ENCODE results near the gene CCDC71.

The CCDC71 gene

DNA sequence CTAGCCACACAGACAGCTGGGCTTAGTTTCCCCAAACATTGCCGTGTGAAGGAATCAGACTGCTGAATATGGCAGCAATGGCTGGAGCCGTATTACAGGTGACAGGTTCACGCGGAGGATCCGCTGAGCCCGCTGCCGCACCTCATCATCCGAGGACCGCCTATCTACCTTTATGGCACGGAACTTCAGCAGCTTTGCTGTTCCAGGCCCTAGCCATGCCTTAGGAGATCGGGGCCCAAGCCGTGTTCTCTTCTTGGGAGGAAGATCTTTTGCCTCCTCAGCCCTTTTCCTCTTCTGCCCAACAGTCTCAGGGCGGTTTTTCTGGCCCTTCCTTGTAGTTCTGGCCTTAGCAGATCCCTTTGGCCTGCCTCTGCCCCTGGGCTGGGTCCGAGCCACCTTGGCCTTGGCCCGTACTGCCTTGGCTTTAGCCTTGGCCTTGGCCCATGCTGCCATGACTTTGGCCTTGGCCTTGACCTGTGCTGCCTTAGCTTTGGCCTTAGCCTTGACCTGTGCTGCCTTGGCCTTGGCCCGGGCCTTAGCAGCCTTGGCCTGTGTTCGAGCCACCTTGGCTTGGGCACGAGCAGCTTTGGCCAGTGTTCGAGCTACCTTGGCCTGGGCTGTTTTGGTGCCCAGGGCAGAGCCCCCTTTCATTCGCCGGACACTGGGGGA is 3.2 kb downstream of the CCDC71 start:
- H4K20me1 ChIP-seq = peaks cover 0 to 31% (median 5%) of the 10 kb centered on the region in 11 experiments; a peak in 7 of 22 replicates
- no peak overlapping the region for H3K4me3 ChIP-seq
- 0 out of 22 replicates have a peak, but pooled peaks cover 0 to 4% (median 0%) of the 10 kb centered on the region in 11 experiments for H3K9me3 ChIP-seq (replicated peaks in 1 of 11)
- peak overlapping the region in 10 of 11 experiments; percentile 1 to 72 (median 58); a peak in 19 of 22 replicates for H3K27ac ChIP-seq
- peaks cover 16 to 36% (median 28%) of the 10 kb centered on the region in 11 experiments for H3K36me3 ChIP-seq
- TF ChIP-seq Cebpa-rat (IDR thresholded peaks at IDR 0.05) = no peak
- peak overlapping the region; percentile 41 to 98 (median 65) for H3K4me2 ChIP-seq
- H3K27me3 ChIP-seq = no peaks in the 10 kb centered on the region
- H3K9ac ChIP-seq = peak overlapping the region in 9 of 11 experiments; percentile 4 to 52 (median 28); a peak in 7 of 22 replicates
- peaks cover 49 to 71% (median 61%) of the 10 kb centered on the region in 10 experiments for H3K4me1 ChIP-seq

GRCh38 chr3:49161808-49162530 is 4.2 kb downstream of the CCDC71 start:
- Histone ChIP-seq H3K4me1 (peaks cover 49 to 71% (median 61%) of the 10 kb centered on the region in 10 experiments), H4K20me1 (peaks cover 0 to 31% (median 5%) of the 10 kb centered on the region in 11 experiments; a peak in 7 of 22 replicates), H3K27me3 (no peaks in the 10 kb centered on the region), H3K4me2 (peak overlapping the region; percentile 52 to 72 (median 65)), H3K27ac (peak overlapping the region; percentile 21 to 81 (median 66); a peak in 20 of 22 replicates), H3K4me3 (no peak overlapping the region; a peak in 1 of 20 replicates), H3K9ac (peak overlapping the region; percentile 20 to 69 (median 54); a peak in 18 of 22 replicates), H3K9me3 (replicated peaks in 1 of 11) (0 out of 22 replicates have a peak, but pooled peaks cover 0 to 4% (median 0%) of the 10 kb centered on the region in 11 experiments), H3K36me3 (peaks cover 16 to 36% (median 28%) of the 10 kb centered on the region in 11 experiments)
- TF ChIP-seq Cebpa-rat (IDR thresholded peaks at IDR 0.05) = no peak

- TF ChIP-seq Cebpa-rat (IDR thresholded peaks at IDR 0.05) = no peak
- no peaks in the 10 kb centered on the region for H3K27me3 ChIP-seq
- peak overlapping the region in 10 of 11 experiments; percentile 34 to 69 (median 60); a peak in 13 of 22 replicates for H3K9ac ChIP-seq
- peaks cover 16 to 36% (median 28%) of the 10 kb centered on the region in 11 experiments for H3K36me3 ChIP-seq
- H3K27ac ChIP-seq = peak overlapping the region in 10 of 11 experiments; percentile 48 to 81 (median 71); a peak in 19 of 22 replicates
- H4K20me1 ChIP-seq = peaks cover 0 to 31% (median 5%) of the 10 kb centered on the region in 11 experiments; a peak in 7 of 22 replicates
- no peak overlapping the region for H3K4me3 ChIP-seq
- H3K9me3 ChIP-seq (replicated peaks in 1 of 11) = no peaks in the 10 kb centered on the region
- peaks cover 43 to 66% (median 55%) of the 10 kb centered on the region in 10 experiments for H3K4me1 ChIP-seq
- H3K4me2 ChIP-seq = peak overlapping the region; percentile 52 to 72 (median 65)
These were observed 4.9 kb downstream of the CCDC71 start for GRCh38 chr3:49161197-49161596.

GRCh38 chr3:49158792-49159191 is 7.3 kb downstream of the CCDC71 start:
- Histone ChIP-seq H3K27ac (peak overlapping the region in 4 of 11 experiments; percentile 15 to 50 (median 38); a peak in 5 of 22 replicates), H3K4me3 (no peak overlapping the region), H4K20me1 (peaks cover 0 to 31% (median 5%) of the 10 kb centered on the region in 11 experiments; a peak in 7 of 22 replicates), H3K4me1 (peaks cover 27 to 48% (median 39%) of the 10 kb centered on the region in 10 experiments), H3K36me3 (peaks cover 12 to 22% (median 16%) of the 10 kb centered on the region in 11 experiments), H3K9me3 (replicated peaks in 1 of 11) (no peaks in the 10 kb centered on the region), H3K27me3 (no peaks in the 10 kb centered on the region), H3K9ac (no peak overlapping the region), H3K4me2 (peak overlapping the region in 7 of 11 experiments; percentile 4 to 49 (median 27); a peak in 9 of 22 replicates)
- no peak for TF ChIP-seq Cebpa-rat (IDR thresholded peaks at IDR 0.05)

- H3K36me3 ChIP-seq = peaks cover 6 to 17% (median 10%) of the 10 kb centered on the region in 11 experiments
- H3K4me1 ChIP-seq = peaks cover 21 to 42% (median 33%) of the 10 kb centered on the region in 10 experiments
- H3K27ac ChIP-seq = peak overlapping the region in 3 of 11 experiments; percentile 36 to 50 (median 40); a peak in 4 of 22 replicates
- no peaks in the 10 kb centered on the region for H3K9me3 ChIP-seq (replicated peaks in 1 of 11)
- peaks cover 0 to 26% (median 5%) of the 10 kb centered on the region in 11 experiments; a peak in 7 of 22 replicates for H4K20me1 ChIP-seq
- H3K4me3 ChIP-seq = no peak overlapping the region
- H3K9ac ChIP-seq = no peak overlapping the region; a peak in 2 of 22 replicates
- no peaks in the 10 kb centered on the region for H3K27me3 ChIP-seq
- H3K4me2 ChIP-seq = peak overlapping the region in 2 of 11 experiments; percentile 4 to 49; a peak in 1 of 22 replicates
- TF ChIP-seq Cebpa-rat (IDR thresholded peaks at IDR 0.05) = no peak
These were observed 7.9 kb downstream of the CCDC71 start for GRCh38 chr3:49158103-49158709.

DNA sequence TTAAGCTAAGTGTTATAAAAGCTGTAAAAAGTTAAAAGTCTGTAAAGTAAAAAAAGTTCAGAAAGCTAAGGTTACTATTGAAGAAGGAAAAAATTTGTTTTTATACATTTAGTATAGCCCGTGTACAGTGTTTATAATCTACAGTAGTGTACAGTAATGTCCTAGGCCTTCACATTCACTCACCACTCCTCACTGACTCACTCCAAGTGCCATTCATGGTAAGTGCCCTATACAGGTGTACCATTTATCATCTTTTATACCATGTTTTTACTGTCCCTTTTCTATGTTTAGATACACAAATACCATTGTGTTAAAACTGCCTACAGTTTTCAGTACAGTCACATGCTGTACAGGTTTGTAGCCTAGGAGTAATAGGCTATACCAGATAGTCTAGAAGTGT is 8.8 kb downstream of the CCDC71 start:
- Histone ChIP-seq H3K4me2 (no peak overlapping the region), H3K4me1 (peaks cover 13 to 34% (median 25%) of the 10 kb centered on the region in 10 experiments), H3K27me3 (no peaks in the 10 kb centered on the region), H3K4me3 (no peak overlapping the region), H3K36me3 (peaks cover 0 to 10% (median 4%) of the 10 kb centered on the region in 11 experiments; a peak in 7 of 22 replicates), H4K20me1 (peaks cover 0 to 22% (median 5%) of the 10 kb centered on the region in 11 experiments; a peak in 7 of 22 replicates), H3K9me3 (replicated peaks in 1 of 11) (no peaks in the 10 kb centered on the region), H3K9ac (no peak overlapping the region), H3K27ac (no peak overlapping the region)
- no peak for TF ChIP-seq Cebpa-rat (IDR thresholded peaks at IDR 0.05)

DNA sequence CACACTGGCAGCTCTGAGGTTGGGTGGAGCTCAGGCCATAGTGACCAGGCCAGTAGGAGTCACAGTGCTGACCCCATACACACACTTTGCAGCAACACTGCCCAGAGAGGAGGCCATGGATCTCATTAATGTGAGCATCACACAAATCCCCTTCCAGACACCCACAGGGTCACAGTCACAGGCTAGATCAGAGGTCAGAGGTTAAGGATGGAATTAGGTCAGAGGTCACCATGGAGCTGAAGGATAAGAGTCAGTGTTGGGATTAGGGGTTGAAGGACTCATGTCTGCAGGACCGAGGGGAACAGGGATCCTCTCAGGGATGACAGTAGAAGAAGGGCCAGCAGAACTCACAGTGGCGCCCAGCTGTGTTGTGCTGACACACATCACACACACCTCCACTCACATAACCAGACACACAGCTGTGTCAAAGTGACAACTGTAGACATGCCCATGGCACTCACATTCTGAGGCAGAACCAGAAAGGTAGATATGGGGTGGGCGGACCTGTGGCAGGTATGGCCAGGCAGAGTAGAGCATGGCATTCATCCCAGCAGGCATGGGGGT is 12.7 kb downstream of the CCDC71 start:
- Histone ChIP-seq H3K27ac (no peak overlapping the region), H3K9ac (no peak overlapping the region), H3K36me3 (no peaks in the 10 kb centered on the region), H3K27me3 (no peaks in the 10 kb centered on the region), H3K4me2 (no peak overlapping the region), H3K9me3 (replicated peaks in 1 of 11) (no peaks in the 10 kb centered on the region), H3K4me3 (no peak overlapping the region), H3K4me1 (peaks cover 0 to 5% (median under 1%) of the 10 kb centered on the region in 10 experiments; a peak in 11 of 20 replicates), H4K20me1 (peaks cover 0 to 6% (median 0%) of the 10 kb centered on the region in 11 experiments; a peak in 4 of 22 replicates)
- no peak for TF ChIP-seq Cebpa-rat (IDR thresholded peaks at IDR 0.05)

DNA sequence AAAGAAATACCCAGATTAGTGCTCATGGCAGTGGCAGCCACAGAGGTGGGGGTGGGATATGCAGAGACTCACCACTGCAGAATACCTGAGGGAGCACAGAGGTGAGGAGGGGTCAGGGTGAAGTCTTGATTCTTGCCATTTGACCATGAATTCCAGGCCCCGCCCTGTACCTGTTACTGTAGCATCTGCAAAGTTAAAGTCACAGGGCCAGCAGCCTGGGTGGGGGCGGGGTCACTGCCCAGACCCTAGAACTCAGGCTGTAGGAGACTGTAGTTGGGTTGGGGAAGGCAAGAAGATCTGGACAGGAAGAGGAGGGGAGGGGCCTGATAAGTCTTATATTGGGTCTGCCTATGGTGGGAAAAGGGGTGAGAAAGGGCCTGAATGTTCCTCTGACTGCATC is 14.5 kb downstream of the CCDC71 start:
- no peaks in the 10 kb centered on the region for H4K20me1 ChIP-seq
- no peak overlapping the region for H3K4me2 ChIP-seq
- H3K4me3 ChIP-seq = no peak overlapping the region
- H3K27ac ChIP-seq = no peak overlapping the region
- no peaks in the 10 kb centered on the region for H3K36me3 ChIP-seq
- H3K9ac ChIP-seq = no peak overlapping the region
- no peaks in the 10 kb centered on the region for H3K27me3 ChIP-seq
- TF ChIP-seq Cebpa-rat (IDR thresholded peaks at IDR 0.05) = no peak
- H3K9me3 ChIP-seq (replicated peaks in 1 of 11) = no peaks in the 10 kb centered on the region
- peaks cover 0 to 6% (median 2%) of the 10 kb centered on the region in 10 experiments; a peak in 4 of 20 replicates for H3K4me1 ChIP-seq
